Bronchial epithelial cell (primary cell): ENCODE measurements around the gene SAMD8. TPM values are rescaled to one million over a fixed set of nuclear protein-coding genes. Genes with fewer than 3 reads are reported as not detected.
A peak's percentile ranks its signal among the peaks of the same experiment; 100 is the strongest.

Experiments
- DNase-seq: peaks from one replicate; pipeline ENCODE4 v3.0.0-alpha.2; 2010; ENCODE audit warnings: low read depth
- FAIRE-seq: peaks from 2 replicates; lab custom pipeline; 2011; peaks lifted over from hg19 to GRCh38; lab: Jason Lieb, UNC
- H3K27me3 ChIP-seq: 2 replicates; pipeline ENCODE4 v1.5.1; 2011; ENCODE audit warnings: low read length; ENCODE audit not compliant: control insufficient read depth, insufficient read depth
- H3K36me3 ChIP-seq: 2 replicates; pipeline ENCODE4 v1.5.1; 2011; ENCODE audit warnings: low read length; ENCODE audit not compliant: control insufficient read depth, insufficient read depth
- H3K4me3 ChIP-seq: 2 replicates; pipeline ENCODE4 v1.5.1; 2011; ENCODE audit warnings: mild to moderate bottlenecking, low read depth, low read length, control low read depth
- CTCF ChIP-seq: IDR thresholded peaks from 2 replicates; pipeline ENCODE4 v1.5.1; 2011; ENCODE audit warnings: mild to moderate bottlenecking, moderate library complexity, low read length, control low read depth, inconsistent platforms; ENCODE audit not compliant: insufficient read depth, severe bottlenecking
- total RNA-seq: library from RNA; depleted of rRNA; stranded (reverse); fragments of >200 nt; gene quantifications from 2 replicates; pipeline ENCODE4 v1.2.1, GENCODE V29; 2014

The SAMD8 gene
- total RNA-seq, 1 donor from 2014 or later, result 25.5 TPM

GRCh38 chr10:75228834-75229233 lies 117.4 kb downstream of the SAMD8 start:
- Histone ChIP-seq H3K27me3 (no peaks in the 10 kb centered on the region), H3K4me3 (no peak overlapping the region), H3K36me3 (peaks cover 19% of the 10 kb centered on the region)
- no peak for DNase-seq
- no peak for FAIRE-seq
- no peak for TF ChIP-seq CTCF

- FAIRE-seq (no peak), DNase-seq (no peak)
- no peak for TF ChIP-seq CTCF
- no peak overlapping the region for H3K4me3 ChIP-seq
- peaks cover 17% of the 10 kb centered on the region for H3K36me3 ChIP-seq
- H3K27me3 ChIP-seq, result no peaks in the 10 kb centered on the region
These were observed 118.5 kb downstream of the SAMD8 start for GRCh38 chr10:75229971-75230370.

GRCh38 chr10:75230600-75231038 lies 119.2 kb downstream of the SAMD8 start:
- FAIRE-seq, result peak; percentile 32
- peak; percentile 79 for DNase-seq
- no peak overlapping the region for H3K4me3 ChIP-seq
- H3K36me3 ChIP-seq, result peaks cover 17% of the 10 kb centered on the region
- no peaks in the 10 kb centered on the region for H3K27me3 ChIP-seq
- peak; percentile 83 for TF ChIP-seq CTCF

Other genes with a start within 250 kb of the SAMD8 start
- 144 and 270 TPM in 2 replicates for gene VDAC2, start 99.1 kb downstream of the SAMD8 start, total RNA-seq
- gene COMTD1, start 124.3 kb downstream of the SAMD8 start, total RNA-seq, result 11.8 and 21.6 TPM in 2 replicates